Measurements from ENCODE around the gene GRAMD1B. TPM values are rescaled to one million over a fixed set of nuclear protein-coding genes. Genes with fewer than 3 reads are reported as not detected.

Gene GRAMD1B
- total and polyA plus RNA-seq, 2 donors (not counting 1 experiment from before 2014, with no cell fraction given) = 0.58 to 11.6 TPM

DNA sequence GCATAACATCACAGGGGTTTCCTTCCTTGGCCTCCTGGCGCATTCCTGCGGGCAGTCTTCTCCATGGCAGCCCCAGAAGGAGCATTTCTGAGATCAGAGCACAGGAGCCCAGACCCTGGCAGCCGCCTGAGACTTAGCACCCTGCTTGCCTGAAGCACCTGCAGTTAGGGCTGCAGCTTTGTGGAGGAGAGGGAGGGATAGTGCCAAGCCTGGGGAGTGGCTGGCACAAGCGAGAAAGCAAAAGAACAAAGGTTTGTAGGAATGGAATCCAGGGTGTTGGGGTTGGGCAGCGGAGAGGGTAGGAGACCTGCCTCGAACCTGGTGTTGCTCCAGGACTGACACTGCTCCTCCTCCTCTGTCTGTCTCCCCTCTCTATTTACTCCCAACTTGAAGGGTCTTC lies 157.5 kb downstream of the GRAMD1B start:
- no peaks in the 10 kb centered on the region for H3K27me3 Mint-ChIP-seq
- Histone ChIP-seq H3K4me1 (ENCODE audit: control insufficient read depth in 2 of 2, insufficient read depth in 2 of 2, low read length in 2 of 2) (no peaks in the 10 kb centered on the region), H3K79me2 (ENCODE audit: control insufficient read depth, insufficient read depth, low read length) (no peaks in the 10 kb centered on the region), H3K4me3 (ENCODE audit: control extremely low read depth in 1 of 5, extremely low read depth in 1 of 5, insufficient read depth in 1 of 5, low read depth in 2 of 5, low read length in 4 of 5) (no peak overlapping the region), H3K36me3 (replicated peaks in 1 of 2; ENCODE audit: control extremely low read depth in 1 of 2, control insufficient read depth in 1 of 2, extremely low read depth in 1 of 2, insufficient read depth in 2 of 2, low read length in 1 of 2) (no peaks in the 10 kb centered on the region), H3K4me2 (replicated peaks; ENCODE audit: low read depth, low read length, poor library complexity, severe bottlenecking) (no peak overlapping the region), H3K9ac (ENCODE audit: low read length) (no peak overlapping the region), H4K20me1 (ENCODE audit: control insufficient read depth, insufficient read depth, low read length, poor library complexity, severe bottlenecking) (no peaks in the 10 kb centered on the region), H2AFZ (ENCODE audit: insufficient read depth, low read depth, low read length, poor library complexity, severe bottlenecking) (no peak overlapping the region), H3K9me3 (ENCODE audit: control extremely low read depth in 1 of 3, control insufficient read depth in 2 of 3, insufficient read depth in 1 of 3, low read length in 2 of 3) (no peaks in the 10 kb centered on the region), H3K27me3 (replicated peaks in 1 of 4; ENCODE audit: control extremely low read depth in 1 of 4, control insufficient read depth in 3 of 4, insufficient read depth in 4 of 4, low read length in 3 of 4) (no peaks in the 10 kb centered on the region), H3K27ac (ENCODE audit: low read length in 2 of 2) (no peak overlapping the region)
- POLR2A ChIA-PET = no interaction called here
- H3K27ac Mint-ChIP-seq = no peak overlapping the region
- no peak for TF ChIP-seq EZH2 (IDR thresholded peaks at IDR 0.05; ENCODE audit: borderline replicate concordance, insufficient read depth, low read depth, low read length, poor library complexity, severe bottlenecking)
- TF ChIP-seq, protein P1, sequence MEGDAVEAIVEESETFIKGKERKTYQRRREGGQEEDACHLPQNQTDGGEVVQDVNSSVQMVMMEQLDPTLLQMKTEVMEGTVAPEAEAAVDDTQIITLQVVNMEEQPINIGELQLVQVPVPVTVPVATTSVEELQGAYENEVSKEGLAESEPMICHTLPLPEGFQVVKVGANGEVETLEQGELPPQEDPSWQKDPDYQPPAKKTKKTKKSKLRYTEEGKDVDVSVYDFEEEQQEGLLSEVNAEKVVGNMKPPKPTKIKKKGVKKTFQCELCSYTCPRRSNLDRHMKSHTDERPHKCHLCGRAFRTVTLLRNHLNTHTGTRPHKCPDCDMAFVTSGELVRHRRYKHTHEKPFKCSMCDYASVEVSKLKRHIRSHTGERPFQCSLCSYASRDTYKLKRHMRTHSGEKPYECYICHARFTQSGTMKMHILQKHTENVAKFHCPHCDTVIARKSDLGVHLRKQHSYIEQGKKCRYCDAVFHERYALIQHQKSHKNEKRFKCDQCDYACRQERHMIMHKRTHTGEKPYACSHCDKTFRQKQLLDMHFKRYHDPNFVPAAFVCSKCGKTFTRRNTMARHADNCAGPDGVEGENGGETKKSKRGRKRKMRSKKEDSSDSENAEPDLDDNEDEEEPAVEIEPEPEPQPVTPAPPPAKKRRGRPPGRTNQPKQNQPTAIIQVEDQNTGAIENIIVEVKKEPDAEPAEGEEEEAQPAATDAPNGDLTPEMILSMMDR (IDR thresholded peaks at IDR 0.05) = no peak
- WGBS (ENCODE audit: insufficient coverage) = 100% methylated on average over 2 of the region's 6 CpGs
- intact Hi-C loops (cut with micrococcal nuclease) = no loop called here
- H3K4me1 Mint-ChIP-seq = no peaks in the 10 kb centered on the region
- CTCF ChIA-PET = no interaction called here
- ATAC-seq (ENCODE audit: low read depth) = no peak
- no peak for DNase-seq
- no peaks in the 10 kb centered on the region for H3K9me3 Mint-ChIP-seq (ENCODE audit: insufficient read depth)
- H3K4me3 Mint-ChIP-seq = no peak overlapping the region

DNA sequence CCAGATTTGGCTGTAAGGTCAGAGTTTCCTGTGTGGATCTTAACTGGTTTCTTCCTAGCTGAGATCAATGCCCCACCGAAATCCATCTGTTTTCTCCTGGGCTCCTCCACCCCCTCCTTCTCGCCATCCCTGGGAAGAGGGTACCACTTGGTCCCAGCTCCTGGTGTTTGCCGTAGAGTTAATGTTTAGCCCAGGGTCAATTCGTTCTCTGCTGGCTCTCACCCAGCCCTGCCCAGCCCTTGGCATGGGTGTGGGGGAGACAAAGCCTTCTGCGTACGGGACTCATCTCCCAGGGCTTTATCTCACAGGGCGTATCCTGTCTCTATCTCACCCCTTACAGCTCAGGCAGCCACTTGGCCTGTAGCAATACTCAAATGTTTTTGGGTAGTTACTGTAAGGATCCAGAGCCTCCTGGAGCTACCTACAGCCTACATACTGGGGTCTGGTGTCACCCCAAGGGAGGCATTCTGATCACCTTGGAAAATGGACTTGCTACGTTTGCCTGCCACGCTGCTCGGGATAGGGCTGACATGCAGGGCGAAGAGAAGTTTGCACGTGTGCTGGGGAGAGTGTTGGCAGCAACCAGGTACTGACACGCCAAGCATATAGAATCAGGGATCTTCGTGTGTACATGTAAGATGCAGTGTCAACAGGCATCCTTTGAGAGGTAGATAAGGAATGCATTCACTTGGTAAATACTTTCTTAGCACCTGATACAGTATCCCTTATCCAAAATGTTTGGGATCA lies 158.2 kb downstream of the GRAMD1B start:
- Histone ChIP-seq H2AFZ (ENCODE audit: insufficient read depth, low read depth, low read length, poor library complexity, severe bottlenecking) (no peak overlapping the region), H3K4me3 (ENCODE audit: control extremely low read depth in 1 of 5, extremely low read depth in 1 of 5, insufficient read depth in 1 of 5, low read depth in 2 of 5, low read length in 4 of 5) (no peak overlapping the region), H3K9me3 (ENCODE audit: control extremely low read depth in 1 of 3, control insufficient read depth in 2 of 3, insufficient read depth in 1 of 3, low read length in 2 of 3) (no peaks in the 10 kb centered on the region), H3K4me1 (ENCODE audit: control insufficient read depth in 2 of 2, insufficient read depth in 2 of 2, low read length in 2 of 2) (no peaks in the 10 kb centered on the region), H3K27me3 (replicated peaks in 1 of 4; ENCODE audit: control extremely low read depth in 1 of 4, control insufficient read depth in 3 of 4, insufficient read depth in 4 of 4, low read length in 3 of 4) (no peaks in the 10 kb centered on the region), H3K9ac (ENCODE audit: low read length) (no peak overlapping the region), H3K36me3 (replicated peaks in 1 of 2; ENCODE audit: control extremely low read depth in 1 of 2, control insufficient read depth in 1 of 2, extremely low read depth in 1 of 2, insufficient read depth in 2 of 2, low read length in 1 of 2) (no peaks in the 10 kb centered on the region), H3K27ac (ENCODE audit: low read length in 2 of 2) (no peak overlapping the region), H3K79me2 (ENCODE audit: control insufficient read depth, insufficient read depth, low read length) (no peaks in the 10 kb centered on the region), H3K4me2 (replicated peaks; ENCODE audit: low read depth, low read length, poor library complexity, severe bottlenecking) (no peak overlapping the region), H4K20me1 (ENCODE audit: control insufficient read depth, insufficient read depth, low read length, poor library complexity, severe bottlenecking) (no peaks in the 10 kb centered on the region)
- POLR2A ChIA-PET = no interaction called here
- intact Hi-C loops (cut with micrococcal nuclease) = no loop called here
- Mint-ChIP-seq H3K27me3 (no peaks in the 10 kb centered on the region), H3K27ac (no peak overlapping the region), H3K9me3 (ENCODE audit: insufficient read depth) (no peaks in the 10 kb centered on the region), H3K4me3 (no peak overlapping the region), H3K4me1 (no peaks in the 10 kb centered on the region)
- TF ChIP-seq EZH2 (IDR thresholded peaks at IDR 0.05; ENCODE audit: borderline replicate concordance, insufficient read depth, low read depth, low read length, poor library complexity, severe bottlenecking) = no peak
- TF ChIP-seq, protein P1 (IDR thresholded peaks at IDR 0.05) = no peak
- ATAC-seq (ENCODE audit: low read depth) (no peak), DNase-seq (no peak)
- CTCF ChIA-PET = no interaction called here
- 98% methylated on average over 6 of the region's 14 CpGs for WGBS (ENCODE audit: insufficient coverage)
